A549 (cell line): Measurements from ENCODE around the gene KRT71. TPM values are rescaled to one million over a fixed set of nuclear protein-coding genes. Genes with fewer than 3 reads are reported as not detected.

Source experiments
- ATAC-seq, 2 experiments: fragments of 200-7000 bp in 1 of 2; fragments of >200 bp in 1 of 2; cut with Nextera tagmentation in 1 of 2; cut with Tn5 transposase in 1 of 2; 3 replicates each; pipeline versions ENCODE4 v1.8.0 to v1.9.1; 2018 to 2020; ENCODE audit warnings: mild to moderate bottlenecking in 1 of 2, moderate library complexity in 1 of 2
- CTCF ChIA-PET: fragments of 300-600 bp; sonication (Branson Sonifier 250); formaldehyde crosslinking; extraction: SDS; loops from one replicate; lab custom pipeline; 2021; ENCODE audit warnings: antibody characterized with exemption, inconsistent platforms; lab: Yijun Ruan, JAX
- POLR2A ChIA-PET: fragments of 350-600 bp; formaldehyde crosslinking; extraction: SDS; loops from one replicate; lab custom pipeline; 2021; ENCODE audit warnings: antibody characterized with exemption, inconsistent platforms; lab: Yijun Ruan, JAX
- DNase-seq, 2 experiments: peaks; one replicate each; pipeline versions ENCODE4 v3.0.0 to v3.0.0-alpha.2; 2011 to 2016; ENCODE audit warnings: low read depth in 1 of 2, low spot score in 1 of 2
- FAIRE-seq: peaks from 2 replicates; lab custom pipeline; 2011; peaks lifted over from hg19 to GRCh38; lab: Jason Lieb, UNC
- H3K27ac ChIP-seq, 2 experiments: fragments of >200 bp; sonication (Bioruptor Twin); formaldehyde crosslinking; 3 replicates each; pipeline ENCODE4 v1.5.1; 2016 to 2017
- H3K4me1 ChIP-seq: fragments of >200 bp; sonication (Bioruptor Twin); formaldehyde crosslinking; 3 replicates; pipeline ENCODE4 v1.6.1; 2016
- H3K4me2 ChIP-seq: fragments of >200 bp; sonication (Bioruptor Twin); formaldehyde crosslinking; 3 replicates; pipeline ENCODE4 v1.6.1; 2016
- H3K4me3 ChIP-seq: fragments of >200 bp; sonication (Bioruptor Twin); formaldehyde crosslinking; 3 replicates; pipeline ENCODE4 v1.5.1; 2016
- H3K9me3 ChIP-seq: fragments of >200 bp; sonication (Bioruptor Twin); formaldehyde crosslinking; 3 replicates; pipeline ENCODE4 v1.6.1; 2016
- BCL3 ChIP-seq: fragments of >200 bp; sonication (Bioruptor Twin); formaldehyde crosslinking; IDR thresholded peaks from 3 replicates; pipeline ENCODE4 v1.6.1; 2016
- BHLHE40 ChIP-seq: IDR thresholded peaks from 2 replicates; pipeline ENCODE4 v1.6.1; 2012; ENCODE audit warnings: low read depth, low read length, inconsistent platforms
- E2F6 ChIP-seq: IDR thresholded peaks from 2 replicates; pipeline ENCODE4 v1.6.1; 2012; ENCODE audit warnings: low read depth, borderline replicate concordance
- ELK1 ChIP-seq: fragments of 150-350 bp; IDR thresholded peaks from 2 replicates; pipeline ENCODE4 v1.6.1; 2014; ENCODE audit warnings: low read depth, mild to moderate bottlenecking, low read length
- ESRRA ChIP-seq: fragments of 150-350 bp; IDR thresholded peaks from 2 replicates; pipeline ENCODE4 v1.6.1; 2014; ENCODE audit warnings: mild to moderate bottlenecking, low read length, borderline replicate concordance
- HMGXB4 ChIP-seq: fragments of 250-450 bp; sonication (Bioruptor Pico); IDR thresholded peaks from 2 replicates; pipeline ENCODE4 v1.5.0; 2021; ENCODE audit warnings: mild to moderate bottlenecking, moderate library complexity, borderline replicate concordance
- KDM1A ChIP-seq: fragments of 200-600 bp; sonication (generic); IDR thresholded peaks from 2 replicates; pipeline ENCODE4 v1.6.1; 2016; ENCODE audit warnings: low read depth, mild to moderate bottlenecking
- NR3C1 ChIP-seq: fragments of >200 bp; sonication (Bioruptor Twin); formaldehyde crosslinking; IDR thresholded peaks from 3 replicates; pipeline ENCODE4 v1.6.1; 2017
- PHF8 ChIP-seq: fragments of 200-600 bp; sonication (generic); IDR thresholded peaks from 2 replicates; pipeline ENCODE4 v1.6.1; 2016; ENCODE audit warnings: low read depth, mild to moderate bottlenecking, antibody characterized with exemption, moderate library complexity, borderline replicate concordance
- POLR2A ChIP-seq: IDR thresholded peaks from 2 replicates; pipeline ENCODE4 v1.6.1; 2012; ENCODE audit warnings: mild to moderate bottlenecking, low read length
- RARB ChIP-seq: fragments of 250-450 bp; sonication (Bioruptor Pico); IDR thresholded peaks from 2 replicates; pipeline ENCODE4 v1.8.0; 2021; ENCODE audit warnings: mild to moderate bottlenecking, moderate library complexity
- RFX5 ChIP-seq: fragments of 450-650 bp; IDR thresholded peaks from 2 replicates; pipeline ENCODE4 v1.7.1; 2014; ENCODE audit warnings: antibody characterized with exemption, mild to moderate bottlenecking, moderate library complexity
- RNF2 ChIP-seq: fragments of 200-600 bp; sonication (generic); IDR thresholded peaks from 2 replicates; pipeline ENCODE4 v1.6.1; 2016; ENCODE audit warnings: low read depth, mild to moderate bottlenecking, antibody characterized with exemption, moderate library complexity, borderline replicate concordance
- SMC3 ChIP-seq: fragments of >200 bp; sonication (Bioruptor Twin); formaldehyde crosslinking; IDR thresholded peaks from 3 replicates; pipeline ENCODE4 v1.6.1; 2018; ENCODE audit warnings: inconsistent platforms
- SREBF2 ChIP-seq: fragments of 450-650 bp; IDR thresholded peaks from 2 replicates; pipeline ENCODE4 v1.6.1; 2014; ENCODE audit warnings: mild to moderate bottlenecking, moderate library complexity
- TP53 ChIP-seq: fragments of 250-450 bp; sonication (Bioruptor Pico); IDR thresholded peaks from 2 replicates; pipeline ENCODE4 v1.5.0; 2021; ENCODE audit warnings: mild to moderate bottlenecking, moderate library complexity
- USF2 ChIP-seq: fragments of 450-650 bp; IDR thresholded peaks from 2 replicates; pipeline ENCODE4 v1.6.1; 2014; ENCODE audit warnings: antibody characterized with exemption
- WGBS: methylation state at CpG from one replicate; pipeline ENCODE4 v1.1.6; 2017; ENCODE audit errors: missing lambda C conversion rate; 5-methylcytosine and 5-hydroxymethylcytosine counted together
- polyA plus RNA-seq, 4 experiments: library from polyadenylated mRNA; depleted of rRNA in 3 of 4; stranded (reverse); fragments of >200 nt; fragmentation: RNase III in 1 of 4; extraction: RNeasy Plus Mini Kit Qiagen cat#74134 plus additional on column Dnase treatment in 1 of 4; gene quantifications; 2 replicates in 3 of 4; 3 replicates in 1 of 4; pipeline ENCODE4 v1.2.3, GENCODE V29; 2011 to 2017

The KRT71 gene
- polyA plus RNA-seq, 2 of the 4 experiments (the other 2 are of a cell fraction), result not detected

GRCh38 chr12:52557476-52557875 is 4.5 kb upstream of the KRT71 start:
- H3K4me1 ChIP-seq, result no peaks in the 10 kb centered on the region
- no peak overlapping the region for H3K27ac ChIP-seq
- 65% methylated on average over 2 of the region's 2 CpGs for WGBS
- CTCF ChIA-PET, result interaction anchor here (0.6 to 2.1 kb wide), 5 partner anchors 11 to 313 kb away, joined by 3 to 7 read pairs (median 4); no protein-coding TSS in a partner anchor
- no peak overlapping the region for H3K4me2 ChIP-seq
- no peak for DNase-seq
- H3K9me3 ChIP-seq, result no peaks in the 10 kb centered on the region
- FAIRE-seq, result no peak
- TF ChIP-seq USF2 (no peak), PHF8 (no peak), ESRRA (no peak), BCL3 (no peak)
- H3K4me3 ChIP-seq, result no peak overlapping the region
- no peak for ATAC-seq
- POLR2A ChIA-PET, result no interaction called here

- no peak overlapping the region for H3K27ac ChIP-seq
- H3K4me2 ChIP-seq, result no peak overlapping the region
- H3K4me1 ChIP-seq, result 0 out of 3 replicates have a peak, but pooled peaks cover 5% of the 10 kb centered on the region
- CTCF ChIA-PET, result interaction anchor here (0.8 to 1.9 kb wide), 9 partner anchors 22 to 329 kb away, joined by 3 to 6 read pairs (median 4); no protein-coding TSS in a partner anchor
- no peak overlapping the region for H3K4me3 ChIP-seq
- ATAC-seq, result no peak
- no peak for TF ChIP-seq TP53
- TF ChIP-seq RNF2, result no peak
- no peak for TF ChIP-seq BHLHE40
- no peak for TF ChIP-seq RARB (CRISPR knock-in tag)
- no peak for TF ChIP-seq NR3C1
- TF ChIP-seq RFX5, result no peak
- TF ChIP-seq POLR2A, result no peak
- no peak for TF ChIP-seq SREBF2
- TF ChIP-seq KDM1A, result no peak
- TF ChIP-seq E2F6, result no peak
- no peak for TF ChIP-seq HMGXB4 (CRISPR knock-in tag)
- TF ChIP-seq BCL3, result no peak
- no peak for TF ChIP-seq SMC3
- no peak for TF ChIP-seq ELK1
- no peak for DNase-seq
- POLR2A ChIA-PET, result no interaction called here
- WGBS, result 63% methylated on average over 6 of the region's 6 CpGs
- H3K9me3 ChIP-seq, result no peaks in the 10 kb centered on the region
- no peak for FAIRE-seq
Observed at GRCh38 chr12:52555577-52555976, 2.6 kb upstream of the KRT71 start.
